Measurements from ENCODE around the gene ATP8B3.
A peak's percentile ranks its signal among the peaks of the same experiment; 100 is the strongest.

Gene ATP8B3

GRCh38 chr19:1747285-1748114 is 64.6 kb downstream of the ATP8B3 start:
- TF ChIP-seq NFIC (IDR thresholded peaks at IDR 0.05): no peak
- peak; percentile 65; the same call in 1 of the 2 replicates for TF ChIP-seq ZBTB7A (IDR thresholded peaks at IDR 0.05; ENCODE audit: low read depth)

- TF ChIP-seq YY1 (IDR thresholded peaks at IDR 0.05; ENCODE audit: low read depth) (no peak), USF1 (IDR thresholded peaks at IDR 0.05) (no peak), RAD21 (IDR thresholded peaks at IDR 0.05; ENCODE audit: low read depth) (no peak), TEAD4 (IDR thresholded peaks at IDR 0.05) (no peak), MAX (IDR thresholded peaks at IDR 0.05) (no peak), REST (IDR thresholded peaks at IDR 0.05; ENCODE audit: low read depth) (no peak), CEBPB (IDR thresholded peaks at IDR 0.05) (no peak), ZBTB7A (IDR thresholded peaks at IDR 0.05; ENCODE audit: low read depth) (peak; percentile 53; the same call in 1 of the 2 replicates)
Observed at GRCh38 chr19:1746401-1747284, 65.4 kb downstream of the ATP8B3 start.

GRCh38 chr19:1745589-1746031 is 66.5 kb downstream of the ATP8B3 start:
- TF ChIP-seq YY1 (IDR thresholded peaks at IDR 0.05; ENCODE audit: low read depth) (no peak), TEAD4 (IDR thresholded peaks at IDR 0.05) (no peak), TAF1 (IDR thresholded peaks at IDR 0.05; ENCODE audit: low read depth) (no peak), FOXM1 (IDR thresholded peaks at IDR 0.05; ENCODE audit: borderline replicate concordance, low read depth) (no peak), NFIC (IDR thresholded peaks at IDR 0.05) (no peak), MAX (IDR thresholded peaks at IDR 0.05) (no peak), TCF12 (IDR thresholded peaks at IDR 0.05; ENCODE audit: low read depth) (no peak), REST (IDR thresholded peaks at IDR 0.05; ENCODE audit: low read depth) (no peak), CEBPB (IDR thresholded peaks at IDR 0.05) (no peak), USF1 (IDR thresholded peaks at IDR 0.05) (no peak), EGR1 (IDR thresholded peaks at IDR 0.05) (no peak), ZBTB7A (IDR thresholded peaks at IDR 0.05; ENCODE audit: low read depth) (no peak), RAD21 (IDR thresholded peaks at IDR 0.05; ENCODE audit: low read depth) (no peak), CREB1 (IDR thresholded peaks at IDR 0.05; ENCODE audit: low read depth) (no peak), EP300 (IDR thresholded peaks at IDR 0.05; ENCODE audit: borderline replicate concordance) (no peak)

- no peak for TF ChIP-seq CEBPB (IDR thresholded peaks at IDR 0.05)
- TF ChIP-seq YY1 (IDR thresholded peaks at IDR 0.05; ENCODE audit: low read depth): no peak
- no peak for TF ChIP-seq EP300 (IDR thresholded peaks at IDR 0.05; ENCODE audit: borderline replicate concordance)
- TF ChIP-seq MAX (IDR thresholded peaks at IDR 0.05): no peak
- TF ChIP-seq CREB1 (IDR thresholded peaks at IDR 0.05; ENCODE audit: low read depth): no peak
- TF ChIP-seq ZBTB7A (IDR thresholded peaks at IDR 0.05; ENCODE audit: low read depth): no peak
- no peak for TF ChIP-seq EGR1 (IDR thresholded peaks at IDR 0.05)
- TF ChIP-seq RAD21 (IDR thresholded peaks at IDR 0.05; ENCODE audit: low read depth): no peak
- TF ChIP-seq REST (IDR thresholded peaks at IDR 0.05; ENCODE audit: low read depth): no peak
- no peak for TF ChIP-seq TEAD4 (IDR thresholded peaks at IDR 0.05)
- no peak for TF ChIP-seq TAF1 (IDR thresholded peaks at IDR 0.05; ENCODE audit: low read depth)
- TF ChIP-seq NFIC (IDR thresholded peaks at IDR 0.05): no peak
- TF ChIP-seq USF1 (IDR thresholded peaks at IDR 0.05): no peak
- no peak for TF ChIP-seq FOXM1 (IDR thresholded peaks at IDR 0.05; ENCODE audit: borderline replicate concordance, low read depth)
- no peak for TF ChIP-seq TCF12 (IDR thresholded peaks at IDR 0.05; ENCODE audit: low read depth)
Observed at GRCh38 chr19:1744822-1745563, 67.1 kb downstream of the ATP8B3 start.

Data from Ishikawa (cell line).